GM10248 (cell line): Measurements from ENCODE around the gene RANGAP1.

Experiments used
- CTCF ChIA-PET: fragments of 300-600 bp; sonication (Branson Sonifier 250); formaldehyde crosslinking; extraction: SDS; loops from one replicate; lab custom pipeline; 2021; ENCODE audit warnings: antibody characterized with exemption; lab: Yijun Ruan, JAX
- POLR2A ChIA-PET: fragments of 350-650 bp; sonication (Branson Sonifier 250); formaldehyde crosslinking; extraction: SDS; loops from one replicate; lab custom pipeline; 2020; ENCODE audit warnings: antibody characterized with exemption; lab: Yijun Ruan, JAX
- DNase-seq: peaks from one replicate; pipeline ENCODE4 v3.0.0; 2012; ENCODE audit errors: extremely low spot score
- CTCF ChIP-seq: IDR thresholded peaks from 2 replicates; pipeline ENCODE4 v1.5.1; 2012; ENCODE audit warnings: mild to moderate bottlenecking, low read depth; ENCODE audit errors: extremely low read depth, missing control alignments, control extremely low read depth

The RANGAP1 gene

DNA sequence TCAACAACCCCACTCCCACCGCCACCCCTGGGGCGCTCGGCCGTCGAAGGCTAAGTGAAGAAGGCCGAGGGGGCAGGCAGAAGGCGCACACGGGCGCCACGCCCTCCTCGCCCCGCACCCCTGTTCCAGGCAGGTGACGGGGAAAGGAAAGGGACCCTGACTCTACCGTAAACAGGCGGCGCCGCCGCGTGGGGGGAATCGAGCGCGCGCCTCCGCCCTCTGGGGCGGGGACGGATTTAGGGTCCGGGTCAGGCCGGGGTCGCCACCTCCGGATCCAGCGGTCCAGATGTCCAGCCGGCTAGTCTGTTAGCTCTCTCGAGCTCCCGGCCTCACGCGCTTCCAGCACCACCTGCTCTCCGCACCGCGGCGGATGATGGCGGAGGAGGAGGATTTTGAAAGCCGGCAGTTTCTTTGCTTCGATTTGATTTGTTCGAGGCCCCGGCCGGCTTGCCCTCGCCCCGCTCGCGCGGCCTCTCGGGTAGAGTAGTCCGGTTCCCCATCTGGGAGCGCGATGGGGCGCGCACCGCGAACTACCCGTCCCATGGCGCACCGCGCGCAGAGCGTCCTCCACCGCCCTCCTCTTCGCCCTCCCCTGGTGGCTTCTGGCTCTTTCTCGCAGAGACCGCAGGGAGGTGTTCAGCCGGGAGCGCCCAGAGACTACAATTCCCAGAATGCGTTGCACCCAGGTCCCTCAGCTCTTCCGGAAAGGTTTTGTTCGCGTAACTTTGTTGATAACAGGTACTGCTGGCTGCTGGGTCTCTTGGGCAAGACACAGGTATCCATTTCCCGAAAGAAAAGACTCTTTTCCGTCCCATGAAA lies at the start of gene RANGAP1:
RANGAP1 (minus strand) TSS at position 368 of the 819 bp plus-strand sequence. CDS start 5,143 bp downstream, outside the sequence.
- POLR2A ChIA-PET: interaction anchor here (1.0 to 1.7 kb wide), 4 partner anchors 15 to 304 kb away, joined by 5 to 7 read pairs (median 6); partner anchors contain the start of genes PMM1, TEF and ZC3H7B
- no peak for TF ChIP-seq CTCF
- peak; percentile 97 for DNase-seq
- CTCF ChIA-PET: interaction anchor here (1.2 to 1.6 kb wide), 5 partner anchors 11 to 29 kb away, joined by 3 to 7 read pairs (median 3); partner anchors contain the start of gene ZC3H7B

DNA sequence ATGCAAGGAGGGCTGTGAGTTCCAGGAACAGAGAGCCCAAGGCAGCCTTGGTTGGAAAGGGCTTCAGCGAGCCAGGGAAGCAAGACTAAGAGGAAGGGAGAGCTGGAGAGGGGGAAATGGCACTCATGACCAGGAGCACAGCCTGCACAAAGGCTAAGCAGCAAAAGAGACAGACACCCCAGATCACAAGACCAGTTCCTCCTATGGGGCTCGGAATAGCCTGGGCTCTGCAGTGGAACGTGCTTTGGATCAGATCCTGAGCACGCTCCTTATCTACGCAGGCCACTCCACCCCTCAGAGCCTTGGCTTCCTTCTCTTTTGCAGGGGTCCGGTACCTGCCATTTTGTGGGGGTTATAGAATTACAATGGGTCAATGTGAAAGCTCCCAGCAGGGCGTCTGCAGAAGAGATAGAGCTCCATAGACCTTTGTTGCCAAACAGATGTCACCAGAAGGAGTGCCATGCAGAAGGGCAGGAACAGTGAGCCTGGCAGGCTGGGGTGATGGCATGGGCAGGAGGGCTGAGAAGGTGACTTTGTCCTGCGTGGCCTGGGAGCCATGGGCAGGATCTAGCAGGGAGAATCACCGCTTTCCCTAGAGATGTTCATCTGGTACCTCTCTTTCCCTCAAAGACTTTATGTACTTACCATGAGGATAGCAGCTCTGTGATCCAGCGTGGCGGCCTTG lies 49.1 kb upstream of the RANGAP1 start:
- DNase-seq: no peak
- ChIA-PET POLR2A (no interaction called here), CTCF (interaction anchor here (1.2 to 1.8 kb wide), 3 partner anchors 10 to 198 kb away, joined by 3 read pairs; no protein-coding TSS in a partner anchor)
- TF ChIP-seq CTCF: no peak

DNA sequence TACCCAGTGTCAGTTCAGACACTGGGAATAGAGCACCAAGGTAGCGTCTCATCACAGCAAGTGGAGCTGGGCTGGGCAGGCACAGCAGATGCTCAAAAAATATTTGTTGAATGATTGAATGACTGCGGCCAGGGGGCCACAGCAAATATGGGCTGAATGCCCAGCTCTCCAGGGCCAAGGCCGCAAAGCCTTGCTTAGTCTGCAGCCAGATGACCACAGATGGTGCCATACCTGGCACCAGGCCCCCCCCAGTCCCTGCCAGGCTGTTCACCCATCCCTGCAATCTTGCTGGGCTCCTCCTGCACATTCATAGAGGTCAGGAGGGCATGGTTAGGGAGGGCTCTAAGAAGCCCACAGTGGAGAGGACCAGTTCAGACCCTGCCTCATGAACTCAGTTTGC lies 48.2 kb upstream of the RANGAP1 start:
- DNase-seq: no peak
- CTCF ChIA-PET: interaction anchor here (0.7 to 1.3 kb wide), 2 partner anchors 9 to 10 kb away, joined by 3 read pairs; no protein-coding TSS in a partner anchor
- POLR2A ChIA-PET: no interaction called here
- no peak for TF ChIP-seq CTCF

GRCh38 chr22:41333806-41334205 lies 47.8 kb upstream of the RANGAP1 start:
- ChIA-PET CTCF (interaction anchor here (0.7 to 1.3 kb wide), 2 partner anchors 9 to 10 kb away, joined by 3 read pairs; no protein-coding TSS in a partner anchor), POLR2A (no interaction called here)
- DNase-seq: no peak
- TF ChIP-seq CTCF: no peak

DNA sequence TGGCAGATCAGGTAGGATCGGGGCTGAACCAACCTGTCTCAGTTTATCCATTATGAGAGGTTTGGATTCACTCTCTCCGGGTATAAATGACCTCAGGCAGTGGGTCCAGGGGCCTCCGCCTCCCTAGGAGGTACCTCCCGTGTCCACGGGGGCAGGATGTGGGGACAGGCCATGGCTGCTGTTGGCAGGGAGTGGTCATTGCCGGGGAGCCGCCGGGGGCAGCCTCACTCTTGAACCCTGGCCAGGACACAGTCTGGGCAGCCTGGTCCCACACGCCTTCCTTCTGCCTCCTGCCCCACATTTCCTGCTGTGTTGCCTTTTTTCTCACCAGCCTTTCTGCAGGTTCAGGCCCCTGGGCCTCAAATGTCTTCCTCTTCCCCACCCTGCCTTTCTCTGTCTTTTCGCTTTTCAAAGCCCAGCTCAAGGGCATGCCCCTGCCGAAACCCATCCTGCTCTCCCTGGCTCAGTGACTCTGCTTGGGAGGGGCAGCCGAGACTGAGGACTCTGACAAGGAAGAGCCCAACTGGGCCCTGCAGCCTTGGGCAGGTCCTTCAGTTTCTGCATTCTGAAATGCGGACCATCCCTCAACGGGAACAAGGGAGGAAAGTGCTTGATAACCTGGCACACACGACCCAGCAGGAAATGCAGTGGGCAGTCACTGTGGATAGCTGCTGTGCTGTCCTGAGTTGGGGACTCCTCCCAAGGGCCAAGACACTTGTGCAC lies 46.4 kb upstream of the RANGAP1 start:
- DNase-seq: no peak
- no peak for TF ChIP-seq CTCF
- ChIA-PET CTCF (no interaction called here), POLR2A (no interaction called here)

DNA sequence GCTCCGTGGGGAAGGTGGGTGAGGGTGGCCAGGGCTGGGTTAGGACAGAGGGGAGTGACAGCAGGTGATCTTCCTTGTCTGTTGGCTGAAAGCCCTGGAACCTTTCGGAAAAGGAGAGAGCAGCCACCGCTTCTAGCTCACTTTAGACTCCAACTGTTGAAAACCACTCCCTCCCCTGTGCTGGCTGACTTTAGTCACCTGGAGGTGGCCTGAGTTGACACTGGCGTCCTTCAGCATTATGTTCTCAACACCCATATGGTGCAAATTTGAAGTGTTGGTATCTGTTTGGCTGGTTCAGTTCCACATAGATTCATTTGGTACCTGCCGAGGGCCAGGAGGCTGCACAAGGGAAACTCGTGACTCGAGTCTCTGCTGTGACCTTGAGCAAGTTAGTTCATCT lies 44.2 kb upstream of the RANGAP1 start:
- TF ChIP-seq CTCF: no peak
- no peak for DNase-seq
- POLR2A ChIA-PET: no interaction called here
- CTCF ChIA-PET: interaction anchor here (1.2 kb wide), 1 partner anchor 19 kb away, joined by 3 read pairs; no protein-coding TSS in a partner anchor
